CD4-positive, alpha-beta T cell (primary cell): ENCODE results near the gene SCIN. TPM values are rescaled to one million over a fixed set of nuclear protein-coding genes. Genes with fewer than 3 reads are reported as not detected.
"Not testable (repeated sequence)": the region's sequence is repeated elsewhere in the genome, so short reads cannot be mapped to it uniquely, and the experiment has no call there.

Source experiments
- ATAC-seq: fragments of 200-7000 bp; cut with Tn5 transposase; one replicate; pipeline ENCODE4 v1.10.0; 2022; ENCODE audit warnings: mild to moderate bottlenecking; ENCODE audit not compliant: poor library complexity
- CTCF ChIA-PET: fragments of 350-600 bp; sonication (Branson Sonifier 250); formaldehyde crosslinking; loops from one replicate; lab custom pipeline; 2021; ENCODE audit warnings: antibody characterized with exemption, inconsistent platforms; lab: Charles Lee
- POLR2A ChIA-PET: fragments of 350-600 bp; sonication (Branson Sonifier 250); formaldehyde crosslinking; loops from one replicate; lab custom pipeline; 2021; ENCODE audit warnings: antibody characterized with exemption, inconsistent platforms; lab: Charles Lee
- DNase-seq, 14 experiments: peaks; one replicate each; pipeline ENCODE4 v3.0.0-alpha.2; 2013 to 2020; ENCODE audit warnings: mixed read lengths in 2 of 14
- H3K27ac ChIP-seq, 2 donors: one replicate each; pipeline versions ENCODE4 v1.5.1 to v1.7.0; 2013; ENCODE audit warnings: low read length in 2 of 2, low read depth in 1 of 2, mild to moderate bottlenecking in 1 of 2
- H3K27me3 ChIP-seq, 2 experiments: 1 replicate in 1 of 2; 2 replicates in 1 of 2; pipeline versions ENCODE4 v1.6.1 to v1.7.0; 2013; ENCODE audit warnings: low read length in 2 of 2, control low read depth in 1 of 2, mild to moderate bottlenecking in 1 of 2, moderate library complexity in 1 of 2; ENCODE audit not compliant: insufficient read depth in 2 of 2, control insufficient read depth in 1 of 2
- H3K36me3 ChIP-seq: one replicate; pipeline ENCODE4 v1.6.1; 2013; ENCODE audit warnings: low read length, control low read depth; ENCODE audit not compliant: insufficient read depth
- H3K4me1 ChIP-seq: one replicate; pipeline ENCODE4 v1.6.1; 2013; ENCODE audit warnings: low read length, control low read depth; ENCODE audit not compliant: insufficient read depth
- H3K4me3 ChIP-seq: one replicate; pipeline ENCODE4 v1.5.1; 2013; ENCODE audit warnings: mild to moderate bottlenecking, low read length, moderate library complexity
- H3K9me3 ChIP-seq, 2 experiments: 1 replicate in 1 of 2; 2 replicates in 1 of 2; pipeline versions ENCODE4 v1.6.1 to v1.7.0; 2013; ENCODE audit warnings: low read length in 2 of 2, mild to moderate bottlenecking in 2 of 2, control low read depth in 1 of 2, moderate library complexity in 1 of 2; ENCODE audit not compliant: control insufficient read depth in 1 of 2, insufficient read depth in 1 of 2
- H3K27ac Mint-ChIP-seq: one replicate; pipeline ENCODE4 v1.8.0; 2020; ENCODE audit warnings: mixed read lengths
- H3K27me3 Mint-ChIP-seq: one replicate; pipeline ENCODE4 v1.8.0; 2021; ENCODE audit warnings: mixed read lengths
- H3K36me3 Mint-ChIP-seq: one replicate; pipeline ENCODE4 v1.8.0; 2021; ENCODE audit warnings: low read depth, mixed read lengths
- H3K4me1 Mint-ChIP-seq: one replicate; pipeline ENCODE4 v1.8.0; 2021; ENCODE audit warnings: low read depth, mixed read lengths
- H3K4me3 Mint-ChIP-seq: one replicate; pipeline ENCODE4 v1.8.0; 2020; ENCODE audit warnings: mild to moderate bottlenecking, mixed read lengths
- H3K9me3 Mint-ChIP-seq: one replicate; pipeline ENCODE4 v1.8.0; 2020; ENCODE audit warnings: mixed read lengths
- intact Hi-C, 2 experiments: fragments of 100-400 bp; cut with DNase I in 1 of 2; cut with micrococcal nuclease in 1 of 2; formaldehyde crosslinking; loops; one replicate each; pipeline versions ENCODE4 v1.15.1 to v1.9.0; 2023 to 2025; cut with DNase I, micrococcal nuclease
- total RNA-seq, 174 experiments: library from RNA in 2 of 174; stranded (reverse) in 2 of 174; gene quantifications; one replicate each; pipeline ENCODE4 v1.2.3 and lab custom pipeline; 2021 to 2026
- TF ChIP-seq, protein P1 (sequence below): fragments of 200-600 bp; IDR thresholded peaks from one replicate; pipeline ENCODE4 v1.8.0; 2022; ENCODE audit warnings: antibody characterized with exemption, mild to moderate bottlenecking

The SCIN gene
- total RNA-seq, 2 experiments from 2014 or later: 0.08 TPM; not detected in 1

GRCh38 chr7:12670000-12670729 lies 99.6 kb downstream of the SCIN start:
- CTCF ChIA-PET: no interaction called here
- DNase-seq: no peak
- no peaks in the 10 kb centered on the region for H3K9me3 Mint-ChIP-seq
- TF ChIP-seq, protein P1, sequence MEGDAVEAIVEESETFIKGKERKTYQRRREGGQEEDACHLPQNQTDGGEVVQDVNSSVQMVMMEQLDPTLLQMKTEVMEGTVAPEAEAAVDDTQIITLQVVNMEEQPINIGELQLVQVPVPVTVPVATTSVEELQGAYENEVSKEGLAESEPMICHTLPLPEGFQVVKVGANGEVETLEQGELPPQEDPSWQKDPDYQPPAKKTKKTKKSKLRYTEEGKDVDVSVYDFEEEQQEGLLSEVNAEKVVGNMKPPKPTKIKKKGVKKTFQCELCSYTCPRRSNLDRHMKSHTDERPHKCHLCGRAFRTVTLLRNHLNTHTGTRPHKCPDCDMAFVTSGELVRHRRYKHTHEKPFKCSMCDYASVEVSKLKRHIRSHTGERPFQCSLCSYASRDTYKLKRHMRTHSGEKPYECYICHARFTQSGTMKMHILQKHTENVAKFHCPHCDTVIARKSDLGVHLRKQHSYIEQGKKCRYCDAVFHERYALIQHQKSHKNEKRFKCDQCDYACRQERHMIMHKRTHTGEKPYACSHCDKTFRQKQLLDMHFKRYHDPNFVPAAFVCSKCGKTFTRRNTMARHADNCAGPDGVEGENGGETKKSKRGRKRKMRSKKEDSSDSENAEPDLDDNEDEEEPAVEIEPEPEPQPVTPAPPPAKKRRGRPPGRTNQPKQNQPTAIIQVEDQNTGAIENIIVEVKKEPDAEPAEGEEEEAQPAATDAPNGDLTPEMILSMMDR: no peak
- H3K27ac Mint-ChIP-seq: no peak overlapping the region
- intact Hi-C loops: loop anchor here in 1 of 2 experiments (5.0 kb wide), 1 partner anchor 53 kb away; no protein-coding TSS in a partner anchor
- Histone ChIP-seq H3K27ac (no peak overlapping the region), H3K27me3 (no peaks in the 10 kb centered on the region), H3K9me3 (no peaks in the 10 kb centered on the region), H3K4me1 (peaks cover 4% of the 10 kb centered on the region), H3K4me3 (no peak overlapping the region), H3K36me3 (no peaks in the 10 kb centered on the region)
- H3K4me1 Mint-ChIP-seq: peaks cover 14% of the 10 kb centered on the region
- no peak for ATAC-seq
- no peaks in the 10 kb centered on the region for H3K27me3 Mint-ChIP-seq
- POLR2A ChIA-PET: no interaction called here
- no peak overlapping the region for H3K4me3 Mint-ChIP-seq
- no peaks in the 10 kb centered on the region for H3K36me3 Mint-ChIP-seq

- H3K36me3 Mint-ChIP-seq: no peaks in the 10 kb centered on the region
- H3K4me3 ChIP-seq: no peak overlapping the region
- CTCF ChIA-PET: no interaction called here
Measured at GRCh38 chr7:12670743-12671520, 100.4 kb downstream of the SCIN start.

DNA sequence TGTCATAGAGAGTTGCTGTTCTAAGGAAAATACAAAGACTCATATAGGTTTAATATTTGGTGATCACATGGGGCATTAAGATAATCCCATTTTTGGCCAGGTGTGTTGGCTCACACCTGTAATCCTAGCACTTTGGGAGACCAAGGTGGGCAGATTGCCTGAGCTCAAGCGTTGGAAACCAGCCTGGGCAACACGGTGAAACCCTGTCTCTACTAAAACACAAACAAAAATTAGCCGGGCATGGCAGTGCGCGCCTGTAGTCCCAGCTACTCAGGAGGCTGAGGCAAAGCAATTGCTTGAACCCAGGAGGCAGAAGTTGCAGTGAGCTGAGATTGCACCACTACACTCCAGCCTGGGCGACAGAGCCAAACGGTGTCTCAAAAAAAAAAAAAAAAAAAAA lies 102.9 kb downstream of the SCIN start:
- H3K4me1 ChIP-seq, H3K4me3 ChIP-seq, intact Hi-C loops, POLR2A ChIA-PET, H3K9me3 Mint-ChIP-seq, H3K27ac ChIP-seq, DNase-seq, H3K9me3 ChIP-seq, H3K36me3 Mint-ChIP-seq, H3K36me3 ChIP-seq, ATAC-seq, H3K27me3 ChIP-seq, H3K27ac Mint-ChIP-seq, H3K4me3 Mint-ChIP-seq, H3K27me3 Mint-ChIP-seq: not testable (repeated sequence)
- CTCF ChIA-PET: interaction anchor here (2.0 kb wide), 1 partner anchor 13 kb away, joined by 28 read pairs; the partner anchor contains the start of gene ARL4A
- H3K4me1 Mint-ChIP-seq: peaks cover 17% of the 10 kb centered on the region

More at GRCh38 chr7:12670743-12671520, 100.4 kb downstream of the SCIN start:
- Mint-ChIP-seq H3K27ac (no peak overlapping the region), H3K27me3 (no peaks in the 10 kb centered on the region), H3K4me3 (no peak overlapping the region), H3K9me3 (no peaks in the 10 kb centered on the region), H3K4me1 (peaks cover 17% of the 10 kb centered on the region)
- Histone ChIP-seq H3K27me3 (no peaks in the 10 kb centered on the region), H3K9me3 (no peaks in the 10 kb centered on the region), H3K27ac (no peak overlapping the region), H3K4me1 (peaks cover 7% of the 10 kb centered on the region), H3K36me3 (no peaks in the 10 kb centered on the region)
- ATAC-seq (no peak), DNase-seq (no peak)
- intact Hi-C loops: no loop called here
- TF ChIP-seq, protein P1: no peak
- POLR2A ChIA-PET: no interaction called here
